NCI-H187 (cell line): ENCODE data around the gene FAM117B.

Source experiments
- DNase-seq, 2 experiments: peaks; one replicate each; lab custom pipeline; 2025; lab: John Stamatoyannopoulos, UW

Gene FAM117B

GRCh38 chr2:202815548-202816360 is 181.0 kb downstream of the FAM117B start:
- DNase-seq: no peak

GRCh38 chr2:202817771-202818170 is 183.0 kb downstream of the FAM117B start:
- DNase-seq: no peak

GRCh38 chr2:202818321-202818720 is 183.6 kb downstream of the FAM117B start:
- DNase-seq: no peak
